BJ (cell line): Measurements from ENCODE around the gene MYOCD. TPM values are rescaled to one million over a fixed set of nuclear protein-coding genes. Genes with fewer than 3 reads are reported as not detected.

Experiments used
- CTCF ChIA-PET: fragments of 350-600 bp; formaldehyde crosslinking; extraction: SDS; loops from one replicate; lab custom pipeline; 2021; ENCODE audit warnings: antibody characterized with exemption, inconsistent platforms; lab: Yijun Ruan, JAX
- POLR2A ChIA-PET: fragments of 300-600 bp; sonication (Branson Sonifier 250); formaldehyde crosslinking; extraction: SDS; loops from one replicate; lab custom pipeline; 2021; ENCODE audit warnings: antibody characterized with exemption; lab: Charles Lee
- DNase-seq: peaks from one replicate; pipeline ENCODE4 v3.0.0-alpha.2; 2011; ENCODE audit warnings: low read depth
- H3K27me3 ChIP-seq: 2 replicates; pipeline ENCODE4 v1.6.0; 2011; ENCODE audit warnings: low read length; ENCODE audit not compliant: control insufficient read depth, insufficient read depth
- H3K36me3 ChIP-seq: 2 replicates; pipeline ENCODE4 v1.5.1; 2011; ENCODE audit warnings: low read length; ENCODE audit not compliant: control insufficient read depth, insufficient read depth
- H3K4me3 ChIP-seq: 2 replicates; pipeline ENCODE4 v1.5.1; 2011; ENCODE audit warnings: low read depth, mild to moderate bottlenecking, control low read depth, low read length
- CTCF ChIP-seq: IDR thresholded peaks from 2 replicates; pipeline ENCODE4 v1.5.1; 2011; ENCODE audit warnings: low read depth, mild to moderate bottlenecking, control low read depth, inconsistent platforms, low read length, moderate library complexity; ENCODE audit not compliant: insufficient read depth
- polyA plus RNA-seq: library from polyadenylated mRNA; depleted of rRNA; stranded (reverse); fragments of >200 nt; gene quantifications from 2 replicates; pipeline ENCODE4 v1.2.3, GENCODE V29; 2011

MYOCD gene
- polyA plus RNA-seq, 1 experiment = 18.3 TPM

DNA sequence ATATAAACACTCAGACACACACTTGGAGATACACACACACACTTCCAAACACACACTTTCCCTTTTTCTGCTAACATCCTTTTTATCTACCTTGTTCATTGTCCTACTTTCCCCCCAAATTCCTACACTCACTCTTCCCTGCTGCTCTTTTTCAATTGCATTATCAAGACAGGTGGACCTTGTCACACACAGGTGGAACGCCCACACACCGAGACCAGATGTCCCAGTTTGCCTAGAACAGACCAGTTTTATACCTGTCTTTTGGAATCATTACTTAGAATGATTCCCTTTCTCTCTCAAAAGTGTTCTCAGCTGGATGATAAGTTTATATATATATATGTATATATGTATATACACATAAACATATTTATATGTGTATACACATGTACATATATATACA is 72.9 kb downstream of the MYOCD start:
- TF ChIP-seq CTCF = no peak
- no peaks in the 10 kb centered on the region for H3K36me3 ChIP-seq
- ChIA-PET POLR2A (no interaction called here), CTCF (no interaction called here)
- H3K27me3 ChIP-seq = no peaks in the 10 kb centered on the region
- DNase-seq = no peak
- no peak overlapping the region for H3K4me3 ChIP-seq

GRCh38 chr17:12739500-12739899 is 73.8 kb downstream of the MYOCD start:
- no peak for TF ChIP-seq CTCF
- H3K4me3 ChIP-seq = no peak overlapping the region
- CTCF ChIA-PET = interaction anchor here (0.7 to 1.0 kb wide), 2 partner anchors 63 to 264 kb away, joined by 3 to 4 read pairs; no protein-coding TSS in a partner anchor

DNA sequence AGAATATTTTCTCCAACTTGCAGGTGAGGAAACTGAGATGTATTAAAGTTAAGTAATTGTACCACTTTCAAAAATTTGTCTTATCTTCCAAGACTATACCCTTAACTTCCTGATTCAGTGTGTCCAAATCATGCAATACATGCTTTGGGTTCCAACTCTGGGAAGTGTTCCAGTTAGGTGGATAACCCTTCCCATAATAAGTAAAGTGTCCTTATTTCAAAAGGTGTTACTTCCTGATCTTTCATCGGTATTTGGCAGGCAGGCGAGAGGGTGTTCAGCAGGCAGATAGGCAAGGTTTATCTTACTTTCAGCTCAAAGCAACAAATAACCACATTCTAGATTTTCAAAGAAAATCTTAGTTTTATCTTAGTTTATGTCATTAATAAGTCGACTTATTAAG is 77.4 kb downstream of the MYOCD start:
- no peak for DNase-seq
- Histone ChIP-seq H3K4me3 (no peak overlapping the region), H3K27me3 (no peaks in the 10 kb centered on the region), H3K36me3 (no peaks in the 10 kb centered on the region)
- ChIA-PET CTCF (interaction anchor here (0.9 to 2.2 kb wide), 8 partner anchors 9 to 563 kb away, joined by 3 to 17 read pairs (median 6); no protein-coding TSS in a partner anchor), POLR2A (interaction anchor here (0.7 kb wide), 1 partner anchor 205 kb away, joined by 5 read pairs; no protein-coding TSS in a partner anchor)
- no peak for TF ChIP-seq CTCF

More at GRCh38 chr17:12739500-12739899, 73.8 kb downstream of the MYOCD start:
- no peaks in the 10 kb centered on the region for H3K27me3 ChIP-seq
- no peaks in the 10 kb centered on the region for H3K36me3 ChIP-seq
- DNase-seq = no peak
- POLR2A ChIA-PET = no interaction called here

GRCh38 chr17:12744298-12744697 is 78.6 kb downstream of the MYOCD start:
- TF ChIP-seq CTCF = no peak
- CTCF ChIA-PET = interaction anchor here (1.5 to 1.9 kb wide), 2 partner anchors 77 to 564 kb away, joined by 3 to 9 read pairs; no protein-coding TSS in a partner anchor
- no peak for DNase-seq
- H3K27me3 ChIP-seq = no peaks in the 10 kb centered on the region
- H3K36me3 ChIP-seq = no peaks in the 10 kb centered on the region
- H3K4me3 ChIP-seq = no peak overlapping the region
- POLR2A ChIA-PET = no interaction called here

- ChIA-PET POLR2A (no interaction called here), CTCF (interaction anchor here (1.9 kb wide), 1 partner anchor 78 kb away, joined by 9 read pairs; no protein-coding TSS in a partner anchor)
- Histone ChIP-seq H3K36me3 (no peaks in the 10 kb centered on the region), H3K27me3 (no peaks in the 10 kb centered on the region), H3K4me3 (no peak overlapping the region)
- DNase-seq = no peak
- no peak for TF ChIP-seq CTCF
These were observed 79.1 kb downstream of the MYOCD start for GRCh38 chr17:12744786-12745185.
